ENCODE measurements around the gene STT3B. TPM values are rescaled to one million over a fixed set of nuclear protein-coding genes. Genes with fewer than 3 reads are reported as not detected.

The STT3B gene
- total RNA-seq, 1 experiment from 2014 or later, result 105 TPM

- intact Hi-C loops (cut with micrococcal nuclease; ENCODE audit: unreplicated experiment), result no loop called here
- Histone ChIP-seq H3K27ac (ENCODE audit: low read length) (no peak overlapping the region), H3K36me3 (ENCODE audit: control insufficient read depth, insufficient read depth, low read length) (no peaks in the 10 kb centered on the region; the same call in 1 of the 2 replicates), H3K27me3 (ENCODE audit: control insufficient read depth, insufficient read depth, low read length) (no peaks in the 10 kb centered on the region), H3K4me3 (ENCODE audit: low read depth in 2 of 2, low read length in 2 of 2) (no peak overlapping the region), H3K4me1 (ENCODE audit: control insufficient read depth, insufficient read depth, low read length) (no peaks in the 10 kb centered on the region), H3K9me3 (ENCODE audit: control insufficient read depth, insufficient read depth, low read depth, low read length) (no peaks in the 10 kb centered on the region)
- TF ChIP-seq TCF7L2 (IDR thresholded peaks at IDR 0.05; ENCODE audit: low read depth, low read length) (no peak), POLR2AphosphoS5 (IDR thresholded peaks at IDR 0.05; ENCODE audit: low read depth, low read length) (no peak), CTCF (IDR thresholded peaks at IDR 0.05) (no peak), REST (IDR thresholded peaks at IDR 0.05; ENCODE audit: insufficient read depth in 1 of 2, low read depth in 2 of 2, low read length in 1 of 2) (no peak), SIN3A (IDR thresholded peaks at IDR 0.05; ENCODE audit: borderline replicate concordance, insufficient read depth, low read depth, low read length) (no peak)
- DNase-seq (ENCODE audit: low read depth, low spot score) (no peak), ATAC-seq (no peak)
- BruUV-seq (replicated peaks), result no TSS peak
- ChIA-PET POLR2A (no interaction called here), CTCF (no interaction called here)
- in situ Hi-C loops (cut with HindIII; ENCODE audit: low pct_unique_long_range_greater_than_20kb, low sequenced_read_pairs), result no loop called here
Measured at GRCh38 chr3:31613654-31614053, 80.9 kb downstream of the STT3B start.

DNA sequence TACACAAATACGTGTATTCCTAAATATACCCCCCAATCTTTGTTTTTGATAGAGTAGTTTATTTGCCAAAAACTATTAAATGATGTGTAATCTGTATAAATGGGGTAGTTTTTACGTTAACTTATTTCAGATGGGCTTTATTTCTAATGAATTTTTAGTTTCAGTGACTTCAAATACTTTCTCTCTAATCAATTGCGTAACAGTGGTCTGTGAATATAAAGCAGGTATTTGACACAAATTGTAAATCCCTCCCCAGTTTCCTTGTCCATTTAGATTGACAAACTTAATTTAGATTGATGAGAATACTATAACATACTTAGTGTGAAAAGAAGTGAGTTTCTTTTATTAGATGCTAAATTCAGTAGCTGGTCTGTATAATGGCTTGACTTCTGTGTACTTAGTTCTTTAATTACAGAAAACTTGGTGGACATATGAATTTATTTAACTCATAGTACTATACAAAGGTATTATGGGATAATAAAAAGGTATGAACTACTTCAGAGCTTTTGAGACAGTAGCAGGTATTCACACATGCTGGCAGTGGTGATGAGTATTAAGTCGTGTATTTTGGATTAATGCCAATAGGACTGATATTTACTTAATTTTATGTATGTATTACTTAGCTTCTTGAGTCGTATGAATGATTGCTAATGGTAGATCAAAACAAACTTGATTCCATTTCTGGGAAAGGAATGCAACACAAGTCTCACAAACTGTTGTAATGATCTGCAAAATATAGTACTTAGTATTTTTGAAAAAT, 81.6 kb downstream of the STT3B start:
- ChIA-PET POLR2A (no interaction called here), CTCF (no interaction called here)
- no TSS peak for BruUV-seq (replicated peaks)
- Histone ChIP-seq H3K4me3 (ENCODE audit: low read depth in 2 of 2, low read length in 2 of 2) (no peak overlapping the region), H3K36me3 (ENCODE audit: control insufficient read depth, insufficient read depth, low read length) (peaks cover 2% of the 10 kb centered on the region; the same call in 1 of the 2 replicates), H3K4me1 (ENCODE audit: control insufficient read depth, insufficient read depth, low read length) (no peaks in the 10 kb centered on the region), H3K9me3 (ENCODE audit: control insufficient read depth, insufficient read depth, low read depth, low read length) (no peaks in the 10 kb centered on the region), H3K27ac (ENCODE audit: low read length) (no peak overlapping the region), H3K27me3 (ENCODE audit: control insufficient read depth, insufficient read depth, low read length) (no peaks in the 10 kb centered on the region)
- DNase-seq (ENCODE audit: low read depth, low spot score), result no peak
- TF ChIP-seq REST (IDR thresholded peaks at IDR 0.05; ENCODE audit: insufficient read depth in 1 of 2, low read depth in 2 of 2, low read length in 1 of 2) (no peak), CTCF (IDR thresholded peaks at IDR 0.05) (no peak), SIN3A (IDR thresholded peaks at IDR 0.05; ENCODE audit: borderline replicate concordance, insufficient read depth, low read depth, low read length) (no peak), POLR2AphosphoS5 (IDR thresholded peaks at IDR 0.05; ENCODE audit: low read depth, low read length) (no peak), TCF7L2 (IDR thresholded peaks at IDR 0.05; ENCODE audit: low read depth, low read length) (no peak)
- ATAC-seq, result no peak
- intact Hi-C loops (cut with micrococcal nuclease; ENCODE audit: unreplicated experiment) (no loop called here), in situ Hi-C loops (cut with HindIII; ENCODE audit: low pct_unique_long_range_greater_than_20kb, low sequenced_read_pairs) (no loop called here)

Measured in Panc1 (cell line).